Adipose tissue (tissue), 3 donors: ENCODE measurements around the gene H6PD. TPM values are rescaled to one million over a fixed set of nuclear protein-coding genes. Genes with fewer than 3 reads are reported as not detected.

Source experiments
- H3K27ac ChIP-seq: one replicate; pipeline ENCODE4 v1.5.1; 2013; ENCODE audit warnings: low read depth, low read length
- WGBS, 3 donors: extraction: QIAGEN DNeasy Blood & Tissue Kit; methylation state at CpG; one replicate each; pipeline ENCODE4 v1.1.7; 2013; 5-methylcytosine and 5-hydroxymethylcytosine counted together
- polyA plus RNA-seq, 3 donors: library from polyadenylated mRNA; stranded (reverse); fragments of 200-250 nt; gene quantifications; one replicate each; pipeline ENCODE4 v1.2.3, GENCODE V29; 2013
- donor health status: healthy with polysubstance abuse.
- donor health status: Bipolar disorder and iron deficiency.
- donor health status: healthy.

The H6PD gene
- polyA plus RNA-seq, 3 donors, result 12.5 to 28.0 (median 19.3) TPM

DNA sequence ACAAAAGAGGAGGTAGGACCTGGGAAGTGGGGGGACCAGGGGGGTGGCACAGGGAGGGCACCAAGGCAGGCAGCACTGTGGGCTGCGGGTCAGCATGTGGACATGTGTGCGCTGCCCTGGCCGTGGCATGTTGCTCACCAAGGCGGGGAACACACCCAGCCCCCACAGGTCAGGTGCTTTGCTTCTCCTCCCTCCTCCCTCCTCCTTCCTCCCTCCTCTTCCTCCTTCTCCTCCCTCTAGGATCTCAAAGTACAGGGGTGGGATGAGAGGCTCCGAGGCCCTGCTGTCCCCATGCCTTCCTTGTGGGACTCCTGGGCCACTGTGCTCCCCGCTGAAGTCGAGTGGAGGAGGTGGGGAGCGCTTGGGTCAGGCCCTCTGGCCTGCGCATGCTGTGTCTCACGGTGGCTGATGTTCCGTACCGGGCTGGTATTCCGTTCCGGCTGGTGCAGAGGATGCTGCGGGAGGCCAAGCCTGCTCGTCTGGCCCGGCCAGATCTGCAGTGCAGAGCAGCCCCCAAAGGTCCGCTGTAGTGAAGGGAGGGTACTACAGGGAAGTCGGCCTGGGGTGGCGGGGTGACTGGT lies 84.7 kb downstream of the H6PD start:
- H3K27ac ChIP-seq, result no peak overlapping the region
- WGBS, 3 donors, result 84 to 87% (median 86%) methylated on average over 17 to 20 of the region's 20 CpGs

DNA sequence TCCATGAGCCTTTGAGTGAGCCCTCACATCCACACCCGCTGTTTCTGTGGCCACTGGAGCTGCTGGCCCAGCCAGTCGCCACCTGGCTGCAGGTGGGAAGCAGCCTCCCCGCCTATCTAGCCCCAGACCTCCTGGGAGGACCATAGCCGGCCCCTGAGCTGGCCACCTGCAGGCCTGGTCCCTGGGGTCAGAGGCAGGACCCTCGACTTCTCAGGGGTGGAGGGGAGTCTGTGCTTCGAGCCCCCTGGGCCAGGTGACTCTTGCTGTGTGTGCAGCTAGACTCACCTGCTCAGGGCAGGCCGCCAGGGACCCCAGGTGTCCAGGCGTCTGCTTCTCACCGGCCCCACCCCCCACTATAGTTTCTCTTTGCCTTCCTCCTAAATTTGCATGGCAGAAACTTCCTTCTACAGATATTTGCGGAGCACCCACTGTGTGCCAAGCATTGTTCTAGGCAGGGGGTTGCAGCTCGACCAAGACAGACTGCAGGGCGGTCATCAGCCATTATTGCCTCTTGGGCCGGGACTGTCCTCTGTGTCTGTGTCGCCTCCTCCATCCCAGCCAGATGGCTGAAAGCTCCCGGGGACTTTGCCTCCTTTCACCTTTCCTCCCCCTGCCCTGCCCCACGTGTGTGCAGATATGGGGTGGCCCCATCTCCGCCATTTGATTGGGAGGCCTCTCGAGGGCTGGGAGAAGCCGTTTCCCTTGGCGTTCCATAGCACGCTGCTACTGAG lies 85.4 kb downstream of the H6PD start:
- WGBS, 3 donors, result 75 to 84% (median 77%) methylated on average over 20 to 21 of the region's 21 CpGs
- H3K27ac ChIP-seq, result no peak overlapping the region

Other genes starting within 250 kb of the H6PD start
- under 1 TPM in 1 of 3 donors, not detected in 2; 0.22 TPM for gene SLC2A7, start 208.4 kb upstream of the H6PD start, polyA plus RNA-seq
- 10 to 100 TPM in 1 of 3 donors, 1 to 10 TPM in 2; 2.2 to 13.1 (median 4.0) TPM for gene SLC2A5, start 165.1 kb upstream of the H6PD start, polyA plus RNA-seq
- gene GPR157, start 105.7 kb upstream of the H6PD start, polyA plus RNA-seq, result 1 to 10 TPM; 1.7 to 3.7 (median 2.2) TPM
- gene SPSB1, start 58.1 kb downstream of the H6PD start, polyA plus RNA-seq, result 100 to 1,000 TPM in 1 of 3 donors, 10 to 100 TPM in 2; 15.8 to 153 (median 39.6) TPM